H9 (cell line): Measurements from ENCODE around the gene GARNL3. TPM values are rescaled to one million over a fixed set of nuclear protein-coding genes. Genes with fewer than 3 reads are reported as not detected.

Source experiments
- DNase-seq: peaks from one replicate; pipeline ENCODE4 v3.0.0-alpha.2; 2017
- H2AFZ ChIP-seq: one replicate; pipeline ENCODE4 v1.6.1; 2013; ENCODE audit warnings: mild to moderate bottlenecking, low read length, control low read depth, moderate library complexity
- H2AK5ac ChIP-seq: 2 replicates; pipeline ENCODE4 v1.6.1; 2013; ENCODE audit warnings: low read length, control low read depth, mixed read lengths; ENCODE audit not compliant: insufficient read length
- H2BK120ac ChIP-seq: one replicate; pipeline ENCODE4 v1.6.1; 2013; ENCODE audit warnings: low read depth, mild to moderate bottlenecking, low read length, control low read depth, inconsistent platforms; ENCODE audit not compliant: poor library complexity, severe bottlenecking
- H2BK12ac ChIP-seq: 2 replicates; pipeline ENCODE4 v1.6.1; 2013; ENCODE audit warnings: low read length, control low read depth, mixed read lengths, low read depth; ENCODE audit not compliant: insufficient read length
- H2BK15ac ChIP-seq: 2 replicates; pipeline ENCODE4 v1.6.1; 2013; ENCODE audit warnings: low read depth, low read length, control low read depth
- H2BK20ac ChIP-seq: one replicate; pipeline ENCODE4 v1.6.1; 2013; ENCODE audit warnings: low read depth, mild to moderate bottlenecking, low read length, control low read depth, inconsistent platforms; ENCODE audit not compliant: poor library complexity, severe bottlenecking
- H2BK5ac ChIP-seq: 2 replicates; pipeline ENCODE4 v1.6.1; 2013; ENCODE audit warnings: low read length, control low read depth, mixed read lengths; ENCODE audit not compliant: insufficient read length
- H3K14ac ChIP-seq: 2 replicates; pipeline ENCODE4 v1.6.1; 2013; ENCODE audit warnings: low read length, control low read depth; ENCODE audit not compliant: insufficient read depth
- H3K18ac ChIP-seq: 2 replicates; pipeline ENCODE4 v1.6.1; 2013; ENCODE audit warnings: low read depth, mild to moderate bottlenecking, mixed read lengths, low read length, control low read depth; ENCODE audit not compliant: insufficient read length
- H3K23ac ChIP-seq: 2 replicates; pipeline ENCODE4 v1.6.1; 2013; ENCODE audit warnings: low read length, control low read depth, mixed read lengths, low read depth; ENCODE audit not compliant: insufficient read length
- H3K23me2 ChIP-seq: 2 replicates; pipeline ENCODE4 v1.6.1; 2013; ENCODE audit warnings: low read depth, mild to moderate bottlenecking, mixed read lengths, low read length, control low read depth; ENCODE audit not compliant: insufficient read length, poor library complexity, severe bottlenecking
- H3K27ac ChIP-seq: 2 replicates; pipeline ENCODE4 v1.5.1; 2013; ENCODE audit warnings: low read length, control low read depth, mixed read lengths, low read depth; ENCODE audit not compliant: insufficient read length
- H3K27me3 ChIP-seq: 2 replicates; pipeline ENCODE4 v1.6.1; 2013; ENCODE audit warnings: low read length, control low read depth, inconsistent platforms; ENCODE audit not compliant: insufficient read depth
- H3K4ac ChIP-seq: 2 replicates; pipeline ENCODE4 v1.6.1; 2013; ENCODE audit warnings: low read depth, mild to moderate bottlenecking, control low read depth, inconsistent platforms, low read length, moderate library complexity
- H3K4me1 ChIP-seq: 2 replicates; pipeline ENCODE4 v1.6.1; 2013; ENCODE audit warnings: low read length, control low read depth, inconsistent platforms; ENCODE audit not compliant: insufficient read depth
- H3K4me2 ChIP-seq: 2 replicates; pipeline ENCODE4 v1.6.1; 2013; ENCODE audit warnings: low read length, control low read depth, mixed read lengths; ENCODE audit not compliant: insufficient read length, insufficient read depth
- H3K56ac ChIP-seq: 2 replicates; pipeline ENCODE4 v1.6.1; 2013; ENCODE audit warnings: low read depth, mild to moderate bottlenecking, mixed read lengths, low read length, control low read depth; ENCODE audit not compliant: insufficient read length
- H3K79me1 ChIP-seq: 2 replicates; pipeline ENCODE4 v1.6.1; 2013; ENCODE audit warnings: low read depth, mild to moderate bottlenecking, moderate library complexity, low read length, control low read depth, inconsistent platforms; ENCODE audit not compliant: insufficient read depth, poor library complexity, severe bottlenecking
- H3K79me2 ChIP-seq: 2 replicates; pipeline ENCODE4 v1.6.1; 2013; ENCODE audit warnings: low read length, control low read depth, inconsistent platforms; ENCODE audit not compliant: insufficient read depth
- H3K9ac ChIP-seq: 2 replicates; pipeline ENCODE4 v1.6.1; 2013; ENCODE audit warnings: low read length, control low read depth, mixed read lengths; ENCODE audit not compliant: insufficient read length; ENCODE audit errors: extremely low read depth
- H3K9me3 ChIP-seq: one replicate; pipeline ENCODE4 v1.6.1; 2013; ENCODE audit warnings: low read depth, low read length, inconsistent platforms; ENCODE audit not compliant: control insufficient read depth
- H3T11ph ChIP-seq: one replicate; pipeline ENCODE4 v1.6.1; 2013; ENCODE audit warnings: mild to moderate bottlenecking, low read length, control low read depth, inconsistent platforms
- H4K20me1 ChIP-seq: one replicate; pipeline ENCODE4 v1.6.1; 2013; ENCODE audit not compliant: control insufficient read depth, insufficient read length, insufficient read depth
- H4K5ac ChIP-seq: 2 replicates; pipeline ENCODE4 v1.6.1; 2013; ENCODE audit warnings: low read depth, mild to moderate bottlenecking, mixed read lengths, low read length, control low read depth; ENCODE audit not compliant: insufficient read length
- H4K8ac ChIP-seq: replicated peaks from 2 replicates; pipeline ENCODE4 v1.6.1; 2013; ENCODE audit warnings: low read length, control low read depth, mixed read lengths, low read depth; ENCODE audit not compliant: insufficient read length
- H4K91ac ChIP-seq: 2 replicates; pipeline ENCODE4 v1.6.1; 2013; ENCODE audit warnings: low read depth, mild to moderate bottlenecking, moderate library complexity, mixed read lengths, low read length, control low read depth; ENCODE audit not compliant: insufficient read length
- H3K27ac Mint-ChIP-seq, 3 experiments: 2 replicates in 2 of 3; 3 replicates in 1 of 3; pipeline ENCODE4 v1.8.0; 2020 to 2021; ENCODE audit warnings: mixed read lengths in 3 of 3, mild to moderate bottlenecking in 1 of 3, moderate library complexity in 1 of 3
- H3K27me3 Mint-ChIP-seq: 2 replicates; pipeline ENCODE4 v1.8.0; 2021; ENCODE audit warnings: low read depth, mild to moderate bottlenecking, moderate library complexity, mixed read lengths
- H3K36me3 Mint-ChIP-seq, 3 experiments: 2 replicates in 2 of 3; 3 replicates in 1 of 3; pipeline ENCODE4 v1.8.0; 2020 to 2021; ENCODE audit warnings: low read depth in 3 of 3, mixed read lengths in 3 of 3; ENCODE audit not compliant: insufficient read depth in 1 of 3
- H3K4me1 Mint-ChIP-seq, 2 experiments: 2 replicates each; pipeline ENCODE4 v1.8.0; 2020; ENCODE audit warnings: mixed read lengths in 2 of 2
- H3K4me3 Mint-ChIP-seq, 2 experiments: 2 replicates in 1 of 2; 3 replicates in 1 of 2; pipeline ENCODE4 v1.8.0; 2020 to 2021; ENCODE audit warnings: mild to moderate bottlenecking in 2 of 2, mixed read lengths in 2 of 2, moderate library complexity in 1 of 2
- H3K9me3 Mint-ChIP-seq, 2 experiments: 2 replicates in 1 of 2; 3 replicates in 1 of 2; pipeline ENCODE4 v1.8.0; 2020; ENCODE audit warnings: mild to moderate bottlenecking in 2 of 2, mixed read lengths in 2 of 2, moderate library complexity in 1 of 2
- WGBS: extraction: QIAGEN DNeasy Blood & Tissue Kit; methylation state at CpG from one replicate; pipeline ENCODE4 v1.1.7; 2013; ENCODE audit warnings: missing lambda C conversion rate, low lambda C conversion rate, mixed read lengths; ENCODE audit not compliant: insufficient read length; ENCODE audit errors: extremely low coverage; 5-methylcytosine and 5-hydroxymethylcytosine counted together
- total RNA-seq: library from RNA; stranded (reverse); gene quantifications from 2 replicates; pipeline ENCODE4 v1.2.1, GENCODE V29; 2021
- TF ChIP-seq, protein P1 (sequence below): fragments of 200-600 bp; sonication (generic); conservative IDR thresholded peaks from 3 replicates; pipeline ENCODE4 v1.8.0; 2021; ENCODE audit warnings: antibody characterized with exemption, mild to moderate bottlenecking

The GARNL3 gene
- total RNA-seq, 1 experiment from 2014 or later, result 8.7 TPM

DNA sequence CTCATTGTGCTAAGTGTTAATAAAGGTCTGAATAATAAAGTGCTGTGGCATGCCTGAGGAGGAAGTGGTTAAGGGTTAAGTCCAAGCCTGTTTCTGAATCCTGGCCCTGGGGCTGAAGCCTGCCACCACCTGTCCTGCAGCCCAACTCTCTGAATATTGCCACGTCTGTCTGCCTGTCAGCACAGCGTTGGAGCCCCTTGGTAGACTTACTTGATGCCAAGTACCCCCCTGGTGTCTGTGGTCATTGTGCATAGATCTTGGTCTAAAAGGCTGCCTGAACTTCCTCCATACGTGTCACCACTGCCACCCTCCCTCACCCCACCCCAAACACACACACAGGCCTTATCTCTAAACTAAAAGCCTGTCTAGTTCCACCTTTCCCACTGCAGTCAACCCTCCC, 97.0 kb downstream of the GARNL3 start:
- Histone ChIP-seq H3K23me2 (no peaks in the 10 kb centered on the region), H2BK15ac (no peak overlapping the region), H4K5ac (no peak overlapping the region), H3K56ac (no peak overlapping the region), H3K79me1 (no peaks in the 10 kb centered on the region), H2BK20ac (no peak overlapping the region), H2AFZ (no peak overlapping the region), H3K18ac (no peak overlapping the region), H4K8ac (no peak overlapping the region), H2BK5ac (no peak overlapping the region), H3K27ac (no peak overlapping the region), H2BK12ac (no peak overlapping the region), H3K9ac (no peak overlapping the region), H2BK120ac (no peak overlapping the region), H2AK5ac (no peak overlapping the region), H3K23ac (no peak overlapping the region), H3K27me3 (no peaks in the 10 kb centered on the region), H3K9me3 (no peaks in the 10 kb centered on the region), H3K4ac (no peak overlapping the region), H3T11ph (no peak overlapping the region), H4K20me1 (no peaks in the 10 kb centered on the region), H4K91ac (no peak overlapping the region), H3K4me1 (no peaks in the 10 kb centered on the region), H3K79me2 (no peaks in the 10 kb centered on the region), H3K14ac (no peak overlapping the region), H3K4me2 (no peak overlapping the region)
- Mint-ChIP-seq H3K27me3 (no peaks in the 10 kb centered on the region), H3K4me3 (no peak overlapping the region), H3K27ac (0 out of 7 replicates have a peak overlapping the region, but pooled peaks of 1 of the 3 experiments have one; percentile 33), H3K4me1 (peaks cover 0 to 4% of the 10 kb centered on the region in 2 experiments; a peak in 1 of 4 replicates), H3K36me3 (peaks cover 0 to 6% (median 6%) of the 10 kb centered on the region in 3 experiments; a peak in 3 of 7 replicates), H3K9me3 (no peaks in the 10 kb centered on the region)
- DNase-seq, result no peak
- TF ChIP-seq, protein P1, sequence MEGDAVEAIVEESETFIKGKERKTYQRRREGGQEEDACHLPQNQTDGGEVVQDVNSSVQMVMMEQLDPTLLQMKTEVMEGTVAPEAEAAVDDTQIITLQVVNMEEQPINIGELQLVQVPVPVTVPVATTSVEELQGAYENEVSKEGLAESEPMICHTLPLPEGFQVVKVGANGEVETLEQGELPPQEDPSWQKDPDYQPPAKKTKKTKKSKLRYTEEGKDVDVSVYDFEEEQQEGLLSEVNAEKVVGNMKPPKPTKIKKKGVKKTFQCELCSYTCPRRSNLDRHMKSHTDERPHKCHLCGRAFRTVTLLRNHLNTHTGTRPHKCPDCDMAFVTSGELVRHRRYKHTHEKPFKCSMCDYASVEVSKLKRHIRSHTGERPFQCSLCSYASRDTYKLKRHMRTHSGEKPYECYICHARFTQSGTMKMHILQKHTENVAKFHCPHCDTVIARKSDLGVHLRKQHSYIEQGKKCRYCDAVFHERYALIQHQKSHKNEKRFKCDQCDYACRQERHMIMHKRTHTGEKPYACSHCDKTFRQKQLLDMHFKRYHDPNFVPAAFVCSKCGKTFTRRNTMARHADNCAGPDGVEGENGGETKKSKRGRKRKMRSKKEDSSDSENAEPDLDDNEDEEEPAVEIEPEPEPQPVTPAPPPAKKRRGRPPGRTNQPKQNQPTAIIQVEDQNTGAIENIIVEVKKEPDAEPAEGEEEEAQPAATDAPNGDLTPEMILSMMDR, result no peak
- no CpG with 5 or more reads among the region's 3 CpGs for WGBS
